ENCODE results near the gene TRIM69.
"Not testable (repeated sequence)": the region's sequence is repeated elsewhere in the genome, so short reads cannot be mapped to it uniquely, and the experiment has no call there.

Gene TRIM69

GRCh38 chr15:44736181-44736765 lies at the start of gene TRIM69:
TRIM69 (plus strand) TSS chr15:44736528; CDS start chr15:44736705, 177 bp downstream.
- ATAC-seq (replicated peaks): peak; percentile 46 to 51
- no peaks in the 10 kb centered on the region for H3K9me3 Mint-ChIP-seq
- H3K4me1 Mint-ChIP-seq: peaks cover 25 to 34% of the 10 kb centered on the region in 2 donors
- H3K27ac Mint-ChIP-seq: peak within 1 kb of the TSS; percentile 81
- DNase-seq: no peak
- H3K27me3 Mint-ChIP-seq: no peaks in the 10 kb centered on the region
- H3K36me3 Mint-ChIP-seq: peaks cover 9 to 14% of the 10 kb centered on the region in 2 donors
- peak within 1 kb of the TSS; percentile 26 to 71 for H3K4me3 Mint-ChIP-seq

DNA sequence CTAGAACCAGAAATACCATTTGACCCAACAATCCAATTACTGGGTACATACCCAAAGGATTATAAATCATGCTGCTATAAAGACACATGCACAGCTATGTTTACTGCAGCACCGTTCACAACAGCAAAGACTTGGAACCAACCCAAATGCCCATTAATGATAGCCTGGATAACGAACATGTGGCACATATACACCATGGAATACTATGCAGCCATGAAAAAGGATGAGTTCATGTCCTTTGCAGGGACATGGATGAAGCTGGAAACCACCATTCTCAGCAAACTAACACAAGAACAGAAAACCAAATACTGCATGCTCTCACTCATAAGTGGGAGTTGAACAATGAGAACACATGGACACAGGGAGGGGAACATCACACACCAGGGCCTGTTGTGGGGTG lies 47.0 kb upstream of the TRIM69 start:
- H3K36me3 Mint-ChIP-seq: peaks cover 16 to 26% of the 10 kb centered on the region in 2 donors
- H3K4me1 Mint-ChIP-seq: peaks cover 16 to 28% of the 10 kb centered on the region in 2 donors
- not testable (repeated sequence) for DNase-seq; H3K27me3 Mint-ChIP-seq; ATAC-seq (replicated peaks); H3K27ac Mint-ChIP-seq; H3K4me3 Mint-ChIP-seq
- peaks cover 11 to 13% of the 10 kb centered on the region in 2 donors for H3K9me3 Mint-ChIP-seq

GRCh38 chr15:44690245-44690644 lies 46.1 kb upstream of the TRIM69 start:
- H3K27ac Mint-ChIP-seq; ATAC-seq (replicated peaks); H3K27me3 Mint-ChIP-seq; H3K4me3 Mint-ChIP-seq; DNase-seq: not testable (repeated sequence)
- peaks cover 9 to 10% of the 10 kb centered on the region in 2 donors for H3K9me3 Mint-ChIP-seq
- peaks cover 13 to 22% of the 10 kb centered on the region in 2 donors for H3K36me3 Mint-ChIP-seq
- H3K4me1 Mint-ChIP-seq: peaks cover 13 to 24% of the 10 kb centered on the region in 2 donors

GRCh38 chr15:44692659-44693058 lies 43.7 kb upstream of the TRIM69 start:
- Mint-ChIP-seq H3K36me3 (peaks cover 5 to 6% of the 10 kb centered on the region in 2 donors), H3K4me1 (peaks cover 1 to 2% of the 10 kb centered on the region in 2 donors), H3K27ac (peak overlapping the region; percentile 14), H3K9me3 (peaks cover 0 to 2% of the 10 kb centered on the region in 2 donors), H3K4me3 (no peak overlapping the region), H3K27me3 (no peaks in the 10 kb centered on the region)
- ATAC-seq (replicated peaks): no peak
- no peak for DNase-seq

DNA sequence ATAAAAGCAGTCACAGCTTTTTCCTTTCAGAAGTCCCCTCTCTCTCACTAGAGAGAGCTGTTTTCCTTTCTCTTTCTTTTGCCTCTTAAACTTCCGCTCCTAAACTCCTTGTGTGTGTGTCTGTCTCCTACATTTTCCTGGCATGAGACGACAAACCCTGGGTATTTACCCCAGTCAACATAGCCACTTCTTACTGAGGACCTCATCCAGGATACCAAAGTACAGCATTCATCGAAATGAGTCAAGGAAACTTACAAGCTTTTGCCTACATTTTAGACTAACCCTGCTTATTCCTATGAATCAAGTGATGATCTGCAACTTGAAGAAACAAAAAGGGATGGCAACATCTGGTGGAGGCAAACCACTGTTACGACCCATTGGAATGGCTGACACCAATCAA lies 41.9 kb upstream of the TRIM69 start:
- DNase-seq (no peak), ATAC-seq (replicated peaks) (no peak)
- H3K9me3 Mint-ChIP-seq: no peaks in the 10 kb centered on the region
- H3K36me3 Mint-ChIP-seq: no peaks in the 10 kb centered on the region
- peaks cover 0 to 3% of the 10 kb centered on the region in 2 donors for H3K4me1 Mint-ChIP-seq
- H3K27ac Mint-ChIP-seq: no peak overlapping the region
- H3K4me3 Mint-ChIP-seq: no peak overlapping the region
- no peaks in the 10 kb centered on the region for H3K27me3 Mint-ChIP-seq

GRCh38 chr15:44695294-44695693 lies 41.0 kb upstream of the TRIM69 start:
- H3K9me3 Mint-ChIP-seq: peaks cover 0 to 3% of the 10 kb centered on the region in 2 donors
- DNase-seq (no peak), ATAC-seq (replicated peaks) (no peak)
- no peaks in the 10 kb centered on the region for H3K36me3 Mint-ChIP-seq
- peaks cover 0 to 3% of the 10 kb centered on the region in 2 donors for H3K4me1 Mint-ChIP-seq
- no peaks in the 10 kb centered on the region for H3K27me3 Mint-ChIP-seq
- H3K27ac Mint-ChIP-seq: no peak overlapping the region
- H3K4me3 Mint-ChIP-seq: no peak overlapping the region

- ATAC-seq (replicated peaks): no peak
- Mint-ChIP-seq H3K27ac (peak overlapping the region; percentile 31), H3K4me1 (peaks cover 8 to 9% of the 10 kb centered on the region in 2 donors), H3K36me3 (peaks cover 3 to 5% of the 10 kb centered on the region in 2 donors), H3K27me3 (no peaks in the 10 kb centered on the region), H3K4me3 (no peak overlapping the region), H3K9me3 (peaks cover 0 to 11% of the 10 kb centered on the region in 2 donors)
- DNase-seq: no peak
Observed at GRCh38 chr15:44697014-44697413, 39.3 kb upstream of the TRIM69 start.

- ATAC-seq (replicated peaks) (no peak), DNase-seq (no peak)
- H3K27ac Mint-ChIP-seq: no peak overlapping the region
- H3K9me3 Mint-ChIP-seq: peaks cover 3 to 16% of the 10 kb centered on the region in 2 donors
- H3K4me1 Mint-ChIP-seq: peaks cover 8 to 9% of the 10 kb centered on the region in 2 donors
- peaks cover 3 to 9% of the 10 kb centered on the region in 2 donors for H3K36me3 Mint-ChIP-seq
- H3K27me3 Mint-ChIP-seq: no peaks in the 10 kb centered on the region
- H3K4me3 Mint-ChIP-seq: no peak overlapping the region
Observed at GRCh38 chr15:44698641-44699040, 37.7 kb upstream of the TRIM69 start.

DNA sequence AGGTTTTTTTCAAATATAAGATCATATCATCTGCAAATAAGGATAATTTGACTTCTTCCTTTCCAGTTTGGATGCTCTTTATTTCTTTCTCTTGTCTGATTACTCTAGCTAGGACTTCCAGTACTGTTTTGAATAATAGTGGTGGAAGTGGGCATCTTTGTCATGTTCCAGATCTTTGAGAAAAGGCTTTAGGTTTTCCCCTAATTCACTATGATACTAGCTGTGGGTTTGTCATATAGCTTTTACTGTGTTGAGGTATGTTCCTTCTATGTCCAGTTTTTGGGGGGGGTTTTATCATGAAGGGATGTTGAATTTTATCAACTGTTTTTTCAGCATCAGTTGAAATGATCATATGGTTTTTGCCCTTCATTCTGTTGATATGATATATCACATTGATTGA lies 35.7 kb upstream of the TRIM69 start:
- H3K9me3 Mint-ChIP-seq: peaks cover 6 to 18% of the 10 kb centered on the region in 2 donors
- H3K27me3 Mint-ChIP-seq, H3K4me1 Mint-ChIP-seq, H3K4me3 Mint-ChIP-seq, H3K27ac Mint-ChIP-seq, DNase-seq: not testable (repeated sequence)
- H3K36me3 Mint-ChIP-seq: peaks cover 5 to 19% of the 10 kb centered on the region in 2 donors
- peak; percentile 66 to 86 for ATAC-seq (replicated peaks)

DNA sequence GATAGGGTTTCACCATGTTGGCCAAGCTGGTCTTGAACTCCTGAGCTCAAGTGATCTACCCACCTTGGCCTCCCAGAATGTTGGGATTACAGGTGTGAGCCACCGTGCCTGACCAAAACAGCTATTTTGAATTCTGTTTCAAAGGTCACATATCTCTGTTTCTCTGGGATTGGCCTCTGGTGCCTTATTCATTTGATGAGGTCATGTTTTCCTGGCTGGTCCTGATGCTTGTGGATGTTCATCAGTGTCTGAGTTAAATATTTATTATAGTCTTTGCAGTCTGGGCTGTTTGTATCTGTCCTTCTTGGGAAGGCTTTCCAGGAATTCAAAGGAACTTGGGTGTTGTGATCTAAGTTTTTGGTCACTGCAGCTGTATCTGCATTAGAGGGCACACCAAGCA lies 30.3 kb upstream of the TRIM69 start:
- ATAC-seq (replicated peaks): no peak
- Mint-ChIP-seq H3K9me3 (peaks cover 6 to 10% of the 10 kb centered on the region in 2 donors), H3K4me1 (peaks cover 3 to 28% of the 10 kb centered on the region in 2 donors), H3K36me3 (peaks cover 16 to 34% of the 10 kb centered on the region in 2 donors), H3K27ac (no peak overlapping the region), H3K4me3 (no peak overlapping the region), H3K27me3 (no peaks in the 10 kb centered on the region)
- DNase-seq: no peak

GRCh38 chr15:44706401-44706800 lies 29.9 kb upstream of the TRIM69 start:
- H3K4me3 Mint-ChIP-seq: no peak overlapping the region
- H3K27me3 Mint-ChIP-seq: no peaks in the 10 kb centered on the region
- H3K27ac Mint-ChIP-seq: no peak overlapping the region
- H3K4me1 Mint-ChIP-seq: peaks cover 2 to 28% of the 10 kb centered on the region in 2 donors
- ATAC-seq (replicated peaks) (no peak), DNase-seq (no peak)
- H3K36me3 Mint-ChIP-seq: peaks cover 20 to 38% of the 10 kb centered on the region in 2 donors
- H3K9me3 Mint-ChIP-seq: peaks cover 6 to 10% of the 10 kb centered on the region in 2 donors

DNA sequence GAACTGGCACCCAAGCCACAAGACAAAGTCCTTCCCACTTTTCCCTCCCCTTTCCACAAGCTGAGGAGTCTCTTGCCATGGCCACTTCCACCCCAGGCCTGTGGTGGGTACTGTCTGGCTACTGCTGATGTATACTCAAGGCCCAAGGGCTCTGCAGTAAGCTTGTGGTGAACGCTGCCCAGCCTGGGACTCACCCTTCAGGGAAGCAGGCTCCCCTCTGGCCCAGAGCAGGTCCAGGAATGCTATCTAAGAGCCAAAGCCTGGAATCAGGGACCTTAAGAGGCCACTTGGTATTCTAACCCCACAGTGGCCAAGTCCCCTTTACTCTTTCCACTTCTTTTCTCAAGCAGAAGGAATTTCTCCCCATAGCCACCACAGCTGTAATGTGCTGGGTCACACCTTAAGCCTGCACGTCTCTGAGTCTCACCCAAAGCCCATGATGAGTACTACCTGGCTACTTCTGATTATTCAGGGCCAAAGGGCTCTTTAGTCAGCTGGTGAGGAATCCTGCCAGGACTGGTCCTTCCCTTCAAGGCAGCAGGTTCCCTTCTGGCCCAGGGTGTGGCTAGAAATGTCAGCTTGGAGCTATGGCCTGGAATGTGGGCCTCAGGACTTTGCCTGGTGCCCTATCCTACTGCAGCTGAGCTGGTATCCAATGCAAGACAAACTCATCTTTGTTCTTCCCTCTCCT lies 29.2 kb upstream of the TRIM69 start:
- Mint-ChIP-seq H3K4me1 (peaks cover 5 to 32% of the 10 kb centered on the region in 2 donors), H3K36me3 (peaks cover 27 to 45% of the 10 kb centered on the region in 2 donors), H3K9me3 (peaks cover 6% of the 10 kb centered on the region in 2 donors), H3K27ac (no peak overlapping the region), H3K4me3 (no peak overlapping the region), H3K27me3 (no peaks in the 10 kb centered on the region)
- DNase-seq: no peak
- no peak for ATAC-seq (replicated peaks)

DNA sequence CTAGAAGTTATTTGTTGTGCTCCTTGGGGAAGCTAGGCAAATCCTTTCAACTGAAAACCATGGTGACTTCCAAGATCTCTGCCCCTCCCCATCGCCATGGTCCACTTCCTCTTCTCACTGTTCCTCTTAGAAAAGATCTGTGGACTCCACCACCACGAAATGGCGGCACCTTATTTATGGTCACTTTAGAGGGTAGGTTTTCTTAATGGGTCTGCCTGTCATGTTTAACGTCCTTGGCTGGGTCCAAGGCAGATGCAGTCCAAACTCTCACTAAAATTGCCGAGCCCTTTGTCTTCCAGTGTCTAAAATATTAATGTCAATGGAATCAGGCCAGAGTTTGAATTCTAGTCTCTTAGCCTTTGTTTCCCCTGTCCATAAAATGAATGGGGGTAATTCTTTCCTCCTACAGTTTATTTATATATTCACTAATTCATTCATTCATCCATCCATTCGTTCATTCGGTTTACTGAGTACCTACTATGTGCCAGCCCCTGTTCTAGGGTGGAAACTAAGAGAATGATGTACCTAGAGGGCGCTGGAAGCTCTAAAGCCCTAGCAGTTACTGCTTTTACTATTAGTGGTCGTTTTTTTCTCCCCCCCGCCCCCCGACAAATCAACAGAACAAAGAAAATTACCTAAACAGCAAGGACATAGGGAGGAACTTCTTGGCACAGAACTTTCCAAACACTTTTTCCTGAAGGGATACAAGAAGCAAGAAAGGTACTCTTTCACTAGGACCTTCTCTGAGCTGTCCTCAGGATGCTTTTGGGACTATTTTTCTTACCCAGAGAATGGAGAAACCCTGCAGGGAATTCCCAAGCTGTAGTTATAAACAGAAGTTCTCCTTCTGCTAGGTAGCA lies 25.9 kb upstream of the TRIM69 start:
- Mint-ChIP-seq H3K4me1 (peaks cover 19 to 62% of the 10 kb centered on the region in 2 donors), H3K36me3 (peaks cover 54 to 64% of the 10 kb centered on the region in 2 donors), H3K9me3 (no peaks in the 10 kb centered on the region), H3K27ac (peak overlapping the region; percentile 100), H3K27me3 (no peaks in the 10 kb centered on the region), H3K4me3 (peak overlapping the region; percentile 99)
- DNase-seq (peak; percentile 73), ATAC-seq (replicated peaks) (peak; percentile 41 to 46)

GRCh38 chr15:44711096-44711742 lies 25.1 kb upstream of the TRIM69 start, which contains the start of the genes B2M and PATL2:
B2M (plus strand) TSS chr15:44711517; CDS start chr15:44711547, 30 bp downstream.
PATL2 (minus strand) TSS chr15:44711323; CDS start chr15:44676490, 34,833 bp downstream.
- peak; percentile 82 to 84 for ATAC-seq (replicated peaks)
- Mint-ChIP-seq H3K27ac (peak within 1 kb of the TSS; percentile 100), H3K9me3 (no peaks in the 10 kb centered on the region), H3K4me3 (peak within 1 kb of the TSS; percentile 99), H3K27me3 (no peaks in the 10 kb centered on the region), H3K36me3 (peaks cover 61 to 68% of the 10 kb centered on the region in 2 donors), H3K4me1 (peaks cover 22 to 69% of the 10 kb centered on the region in 2 donors)
- DNase-seq: peak; percentile 92
